Inflammatory macrophage (primary cell): ENCODE measurements around the gene CD19.

ENCODE experiments used
- DNase-seq, 2 donors: peaks; one replicate each; pipeline ENCODE4 v3.0.0-alpha.2; 2020 to 2022

CD19 gene

GRCh38 chr16:28983644-28984043 is 51.9 kb downstream of the CD19 start:
- DNase-seq, result no peak

- DNase-seq, result no peak
Measured at GRCh38 chr16:28984091-28984490, 52.3 kb downstream of the CD19 start.

GRCh38 chr16:28984619-28985135 is 52.9 kb downstream of the CD19 start, which contains the start of gene LAT:
Gene LAT, plus strand, starts transcription at chr16:28985052. Its CDS starts 366 bp downstream, at chr16:28985418.
- DNase-seq, result peak; percentile 69 to 92

GRCh38 chr16:28985211-28986041 is 53.7 kb downstream of the CD19 start:
- DNase-seq, result no peak

GRCh38 chr16:28986046-28986445 is 54.3 kb downstream of the CD19 start:
- DNase-seq, result no peak

GRCh38 chr16:28986492-28986891 is 54.7 kb downstream of the CD19 start:
- no peak for DNase-seq

GRCh38 chr16:28987170-28987853 is 55.5 kb downstream of the CD19 start:
- DNase-seq, result no peak
